Mesenchymal stem cell (in vitro differentiated cells and primary cell): Measurements from ENCODE around the gene HOXC9.

Experiments used
- DNase-seq: peaks from one replicate; pipeline ENCODE4 v3.0.0-alpha.2; 2013
- H2AFZ ChIP-seq: one replicate; pipeline ENCODE4 v1.6.1; 2013; ENCODE audit warnings: low read depth, mild to moderate bottlenecking, control low read depth, inconsistent platforms, low read length, moderate library complexity
- H2AK5ac ChIP-seq: 2 replicates; pipeline ENCODE4 v1.6.1; 2013; ENCODE audit warnings: low read length, moderate library complexity, mild to moderate bottlenecking, inconsistent platforms; ENCODE audit not compliant: severe bottlenecking
- H2BK120ac ChIP-seq: one replicate; pipeline ENCODE4 v1.6.1; 2013; ENCODE audit warnings: low read depth, mild to moderate bottlenecking, inconsistent platforms, low read length, moderate library complexity
- H2BK12ac ChIP-seq, 2 experiments: one replicate each; pipeline ENCODE4 v1.6.1; 2013; ENCODE audit warnings: inconsistent platforms in 2 of 2, low read length in 2 of 2, mild to moderate bottlenecking in 2 of 2, moderate library complexity in 2 of 2, control low read depth in 1 of 2
- H2BK15ac ChIP-seq: one replicate; pipeline ENCODE4 v1.6.1; 2013; ENCODE audit warnings: mild to moderate bottlenecking, low read depth, inconsistent platforms; ENCODE audit not compliant: poor library complexity, severe bottlenecking
- H2BK5ac ChIP-seq: 2 replicates; pipeline ENCODE4 v1.6.1; 2013; ENCODE audit warnings: low read depth, mild to moderate bottlenecking, low read length, control low read depth, inconsistent platforms; ENCODE audit not compliant: poor library complexity, severe bottlenecking
- H3K14ac ChIP-seq, 2 experiments: one replicate each; pipeline ENCODE4 v1.6.1; 2013; ENCODE audit warnings: inconsistent platforms in 2 of 2, low read length in 2 of 2, control low read depth in 1 of 2, mild to moderate bottlenecking in 1 of 2, moderate library complexity in 1 of 2
- H3K18ac ChIP-seq, 2 experiments: one replicate each; pipeline ENCODE4 v1.6.1; 2013; ENCODE audit warnings: inconsistent platforms in 2 of 2, low read length in 2 of 2, control low read depth in 1 of 2, low read depth in 1 of 2, mild to moderate bottlenecking in 1 of 2
- H3K23ac ChIP-seq, 2 experiments: one replicate each; pipeline ENCODE4 v1.6.1; 2013; ENCODE audit warnings: inconsistent platforms in 2 of 2, low read length in 2 of 2, mild to moderate bottlenecking in 2 of 2, moderate library complexity in 2 of 2, control low read depth in 1 of 2
- H3K27ac ChIP-seq: 2 replicates; pipeline ENCODE4 v1.5.1; 2013; ENCODE audit warnings: mild to moderate bottlenecking, moderate library complexity, low read length, control low read depth, inconsistent platforms; ENCODE audit not compliant: poor library complexity, severe bottlenecking
- H3K27me3 ChIP-seq, 2 experiments: 2 replicates each; pipeline versions ENCODE4 v1.6.1 to v1.7.0; 2013; ENCODE audit warnings: low read length in 2 of 2, mild to moderate bottlenecking in 2 of 2, moderate library complexity in 2 of 2, control low read depth in 1 of 2, inconsistent platforms in 1 of 2; ENCODE audit not compliant: control insufficient read depth in 1 of 2, insufficient read depth in 1 of 2
- H3K36me3 ChIP-seq, 2 experiments: 2 replicates each; pipeline versions ENCODE4 v1.6.1 to v1.7.0; 2013; ENCODE audit warnings: low read length in 2 of 2, control low read depth in 1 of 2, inconsistent platforms in 1 of 2, low read depth in 1 of 2, mild to moderate bottlenecking in 1 of 2; ENCODE audit not compliant: insufficient read depth in 2 of 2, control insufficient read depth in 1 of 2
- H3K4ac ChIP-seq, 2 experiments: one replicate each; pipeline ENCODE4 v1.6.1; 2013; ENCODE audit warnings: inconsistent platforms in 2 of 2, low read length in 2 of 2, mild to moderate bottlenecking in 2 of 2, moderate library complexity in 2 of 2, control low read depth in 1 of 2, low read depth in 1 of 2
- H3K4me1 ChIP-seq: 2 replicates; pipeline ENCODE4 v1.6.1; 2013; ENCODE audit warnings: low read depth, low read length, control low read depth; ENCODE audit not compliant: control insufficient read depth, insufficient read depth
- H3K4me2 ChIP-seq: 2 replicates; pipeline ENCODE4 v1.6.1; 2013; ENCODE audit warnings: low read length, mild to moderate bottlenecking, inconsistent platforms; ENCODE audit not compliant: poor library complexity, severe bottlenecking
- H3K4me3 ChIP-seq, 2 experiments: 2 replicates each; pipeline versions ENCODE4 v1.5.1 to v1.7.0; 2013; ENCODE audit warnings: low read length in 2 of 2, mild to moderate bottlenecking in 2 of 2, control low read depth in 1 of 2, low read depth in 1 of 2; ENCODE audit not compliant: insufficient read depth in 1 of 2
- H3K79me1 ChIP-seq: replicated peaks from 2 replicates; pipeline ENCODE4 v1.6.1; 2013; ENCODE audit warnings: mild to moderate bottlenecking, control low read depth, low read length, inconsistent platforms; ENCODE audit not compliant: poor library complexity, severe bottlenecking
- H3K9ac ChIP-seq: 2 replicates; pipeline ENCODE4 v1.7.0; 2013; ENCODE audit warnings: mild to moderate bottlenecking, low read length, moderate library complexity
- H3K9me3 ChIP-seq: 2 replicates; pipeline ENCODE4 v1.7.0; 2013; ENCODE audit warnings: mild to moderate bottlenecking, low read length; ENCODE audit not compliant: control insufficient read depth
- H4K8ac ChIP-seq: one replicate; pipeline ENCODE4 v1.6.1; 2013; ENCODE audit warnings: inconsistent platforms, mild to moderate bottlenecking, low read length, moderate library complexity
- H4K91ac ChIP-seq: one replicate; pipeline ENCODE4 v1.6.1; 2013; ENCODE audit warnings: mild to moderate bottlenecking, low read length, inconsistent platforms
- WGBS: methylation state at CpG from one replicate; pipeline ENCODE4 v1.1.7; 2013; ENCODE audit warnings: mixed read lengths; 5-methylcytosine and 5-hydroxymethylcytosine counted together

HOXC9 gene

GRCh38 chr12:54036620-54037359 lies 36.8 kb downstream of the HOXC9 start:
- H4K8ac ChIP-seq = no peak overlapping the region
- H3K9me3 ChIP-seq = no peaks in the 10 kb centered on the region
- peak; percentile 37 for DNase-seq
- peaks cover 0 to 12% of the 10 kb centered on the region in 2 experiments for H3K36me3 ChIP-seq
- H3K27ac ChIP-seq = peak overlapping the region; percentile 18
- H3K4ac ChIP-seq = no peak overlapping the region
- no peak overlapping the region for H3K14ac ChIP-seq
- peak overlapping the region in 1 of 2 experiments; percentile 84 for H3K23ac ChIP-seq
- H2BK12ac ChIP-seq = no peak overlapping the region
- no peak overlapping the region for H2BK5ac ChIP-seq
- peaks cover 40% of the 10 kb centered on the region for H3K79me1 ChIP-seq
- WGBS = 65% methylated on average over 14 of the region's 14 CpGs
- H3K4me1 ChIP-seq = peaks cover 40% of the 10 kb centered on the region
- H3K4me3 ChIP-seq = no peak overlapping the region
- peak overlapping the region in 1 of 2 experiments; percentile 22 for H3K18ac ChIP-seq
- H2AK5ac ChIP-seq = no peak overlapping the region
- H2BK120ac ChIP-seq = no peak overlapping the region
- H3K4me2 ChIP-seq = peak overlapping the region; percentile 62
- peaks cover 0 to 7% of the 10 kb centered on the region in 2 experiments for H3K27me3 ChIP-seq
- H2AFZ ChIP-seq = no peak overlapping the region
- no peak overlapping the region for H4K91ac ChIP-seq
- peak overlapping the region; percentile 96 for H3K9ac ChIP-seq
- H2BK15ac ChIP-seq = no peak overlapping the region

- no peak overlapping the region for H2AFZ ChIP-seq
- H2BK12ac ChIP-seq = no peak overlapping the region
- H2BK5ac ChIP-seq = no peak overlapping the region
- H3K27ac ChIP-seq = peak overlapping the region; percentile 18
- peaks cover 0 to 12% of the 10 kb centered on the region in 2 experiments for H3K36me3 ChIP-seq
- H3K79me1 ChIP-seq = peaks cover 42% of the 10 kb centered on the region
- no peak overlapping the region for H3K4me2 ChIP-seq
- no peak overlapping the region for H3K14ac ChIP-seq
- peak overlapping the region; percentile 96 for H3K9ac ChIP-seq
- WGBS = 36% methylated on average over 6 of the region's 14 CpGs
- DNase-seq = peak; percentile 43
- H4K8ac ChIP-seq = no peak overlapping the region
- H3K23ac ChIP-seq = no peak overlapping the region
- H4K91ac ChIP-seq = no peak overlapping the region
- H3K4me3 ChIP-seq = no peak overlapping the region
- no peak overlapping the region for H2BK120ac ChIP-seq
- peaks cover 37% of the 10 kb centered on the region for H3K4me1 ChIP-seq
- no peak overlapping the region for H3K18ac ChIP-seq
- no peak overlapping the region for H2BK15ac ChIP-seq
- no peak overlapping the region for H3K4ac ChIP-seq
- H3K27me3 ChIP-seq = peaks cover 0 to 7% of the 10 kb centered on the region in 2 experiments
- no peak overlapping the region for H2AK5ac ChIP-seq
- H3K9me3 ChIP-seq = no peaks in the 10 kb centered on the region
Measured at GRCh38 chr12:54037360-54038283, 37.7 kb downstream of the HOXC9 start.

GRCh38 chr12:54038284-54038870 lies 38.4 kb downstream of the HOXC9 start:
- no peak overlapping the region for H2AK5ac ChIP-seq
- no peak overlapping the region for H4K8ac ChIP-seq
- 63% methylated on average over 5 of the region's 5 CpGs for WGBS

More at GRCh38 chr12:54038284-54038870, 38.4 kb downstream of the HOXC9 start:
- Histone ChIP-seq H3K18ac (no peak overlapping the region), H2BK12ac (no peak overlapping the region), H2BK15ac (no peak overlapping the region), H3K4ac (no peak overlapping the region), H3K23ac (no peak overlapping the region), H3K27me3 (peaks cover 0 to 7% of the 10 kb centered on the region in 2 experiments), H3K4me1 (peaks cover 33% of the 10 kb centered on the region), H2BK5ac (no peak overlapping the region), H4K91ac (no peak overlapping the region), H3K4me3 (peak overlapping the region in 1 of 2 experiments; percentile 70), H3K36me3 (peaks cover 0 to 12% of the 10 kb centered on the region in 2 experiments), H3K14ac (no peak overlapping the region), H2BK120ac (no peak overlapping the region), H3K27ac (no peak overlapping the region), H3K4me2 (no peak overlapping the region), H2AFZ (no peak overlapping the region), H3K9ac (peak overlapping the region; percentile 59), H3K9me3 (no peaks in the 10 kb centered on the region), H3K79me1 (peaks cover 43% of the 10 kb centered on the region)
- no peak for DNase-seq
